Psoas muscle (tissue), 8 donors: ENCODE data around the gene CA5A. TPM values are rescaled to one million over a fixed set of nuclear protein-coding genes. Genes with fewer than 3 reads are reported as not detected.

ENCODE experiments used
- ATAC-seq, 4 donors: fragments of 200-7000 bp; cut with Tn5 transposase; one replicate each; pipeline ENCODE4 v1.9.1; 2020; ENCODE audit warnings: moderate library complexity in 3 of 4, mild to moderate bottlenecking in 2 of 4
- DNase-seq, 2 donors: peaks; one replicate each; pipeline ENCODE4 v3.0.0-alpha.2; 2020
- H3K27ac ChIP-seq: fragments of 200-600 bp; one replicate; pipeline ENCODE4 v1.8.0; 2022
- H3K27me3 ChIP-seq, 3 donors: fragments of 200-600 bp in 1 of 3; one replicate each; pipeline versions ENCODE4 v1.6.1 to v1.8.0; 2013 to 2022; ENCODE audit warnings: low read length in 2 of 3, mild to moderate bottlenecking in 2 of 3, moderate library complexity in 1 of 3; ENCODE audit not compliant: insufficient read depth in 3 of 3
- H3K36me3 ChIP-seq, 2 donors: fragments of 200-600 bp in 1 of 2; one replicate each; pipeline versions ENCODE4 v1.6.1 to v1.8.0; 2013 to 2022; ENCODE audit warnings: low read depth in 1 of 2, mild to moderate bottlenecking in 1 of 2, moderate library complexity in 1 of 2; ENCODE audit not compliant: insufficient read depth in 1 of 2
- H3K4me1 ChIP-seq: fragments of 200-600 bp; one replicate; pipeline ENCODE4 v1.8.0; 2022
- H3K4me3 ChIP-seq: fragments of 200-600 bp; one replicate; pipeline ENCODE4 v1.8.0; 2022; ENCODE audit warnings: mild to moderate bottlenecking
- H3K9me3 ChIP-seq: fragments of 200-600 bp; one replicate; pipeline ENCODE4 v1.8.0; 2022
- CTCF ChIP-seq: fragments of 200-600 bp; IDR thresholded peaks from one replicate; pipeline ENCODE4 v1.8.0; 2022; ENCODE audit warnings: antibody characterized with exemption
- WGBS, 3 donors: extraction: QIAGEN DNeasy Blood & Tissue Kit; methylation state at CpG; one replicate each; pipeline versions ENCODE4 v1.1.6 to v1.1.7; 2013; 5-methylcytosine and 5-hydroxymethylcytosine counted together
- intact Hi-C, 2 donors: fragments of 100-400 bp; cut with DNase I; formaldehyde crosslinking; loops; one replicate each; pipeline versions ENCODE4 v1.11.0 to v1.14.2; 2022
- polyA plus RNA-seq, 3 donors: library from polyadenylated mRNA; stranded (reverse); fragments of 200-250 nt; gene quantifications; one replicate each; pipeline ENCODE4 v1.2.3, GENCODE V29; 2013
- total RNA-seq, 4 donors: library from RNA; stranded (reverse); fragmentation: NEBNext Ultra II Directional in 2 of 4; extraction: Animal tissue kit (Norgen Biotek cat#: 25700) in 2 of 4; gene quantifications; one replicate each; pipeline versions ENCODE4 v1.2.1 to v1.2.4, GENCODE V29; 2021 to 2023
- donor health status: healthy with polysubstance abuse.
- donor health status: DM: no; HTN: no; CAD: no; lungs with moderate emphysema.
- donor health status: Bipolar disorder and iron deficiency.
- donor health status: healthy.
- donor health status: DM: yes; HTN: yes; CAD: no.
- donor health status: DM: no; HTN: no; CAD: no.
- donor health status: DM: no; HTN: no; CAD: no.
- donor health status: DM: yes; HTN: yes; CAD: no.

CA5A gene
- total and polyA plus RNA-seq, 7 donors = 0.12 TPM; not detected in 6

- H3K9me3 ChIP-seq = no peaks in the 10 kb centered on the region
- DNase-seq = no peak
- TF ChIP-seq CTCF = no peak
- H3K27me3 ChIP-seq = no peaks in the 10 kb centered on the region
- peak overlapping the region; percentile 65 for H3K27ac ChIP-seq
- peaks cover 24% of the 10 kb centered on the region for H3K4me1 ChIP-seq
- ATAC-seq = no peak
- H3K4me3 ChIP-seq = no peak overlapping the region
- 77 to 84% (median 78%) methylated on average over 19 of the region's 19 CpGs for WGBS, 3 donors
- intact Hi-C loops = no loop called here
- no peaks in the 10 kb centered on the region for H3K36me3 ChIP-seq
Measured at GRCh38 chr16:87964049-87964659, 27.8 kb upstream of the CA5A start.

GRCh38 chr16:87963400-87963799 is 27.1 kb upstream of the CA5A start:
- H3K27me3 ChIP-seq = no peaks in the 10 kb centered on the region
- H3K36me3 ChIP-seq = no peaks in the 10 kb centered on the region
- intact Hi-C loops = no loop called here
- no peak overlapping the region for H3K4me3 ChIP-seq
- ATAC-seq (peak in 3 of 4 donors; percentile 47 to 53 (median 51)), DNase-seq (no peak)
- H3K9me3 ChIP-seq = no peaks in the 10 kb centered on the region
- 72 to 78% (median 77%) methylated on average over 9 of the region's 9 CpGs for WGBS, 3 donors
- H3K4me1 ChIP-seq = peaks cover 27% of the 10 kb centered on the region
- no peak for TF ChIP-seq CTCF
- H3K27ac ChIP-seq = peak overlapping the region; percentile 65

- no peak for ATAC-seq
- H3K4me1 ChIP-seq = peaks cover 23% of the 10 kb centered on the region
- no peak for TF ChIP-seq CTCF
- H3K27ac ChIP-seq = no peak overlapping the region
- H3K27me3 ChIP-seq = no peaks in the 10 kb centered on the region
- intact Hi-C loops = no loop called here
- DNase-seq = no peak
- H3K4me3 ChIP-seq = no peak overlapping the region
- 68 to 75% (median 71%) methylated on average over 4 of the region's 4 CpGs for WGBS, 3 donors
- H3K36me3 ChIP-seq = peaks cover 0 to 11% of the 10 kb centered on the region in 2 donors
- H3K9me3 ChIP-seq = no peaks in the 10 kb centered on the region
Measured at GRCh38 chr16:87961623-87962022, 25.3 kb upstream of the CA5A start.

GRCh38 chr16:87960852-87961251 is 24.5 kb upstream of the CA5A start:
- Histone ChIP-seq H3K27ac (no peak overlapping the region), H3K36me3 (peaks cover 0 to 11% of the 10 kb centered on the region in 2 donors), H3K9me3 (no peaks in the 10 kb centered on the region), H3K27me3 (no peaks in the 10 kb centered on the region), H3K4me1 (peaks cover 15% of the 10 kb centered on the region), H3K4me3 (no peak overlapping the region)
- WGBS, 3 donors = 73 to 77% (median 73%) methylated on average over 8 of the region's 8 CpGs
- ATAC-seq (no peak), DNase-seq (no peak)
- intact Hi-C loops = no loop called here
- TF ChIP-seq CTCF = no peak

GRCh38 chr16:87960296-87960695 is 24.0 kb upstream of the CA5A start:
- DNase-seq (no peak), ATAC-seq (no peak)
- WGBS, 3 donors = 55 to 68% (median 57%) methylated on average over 5 of the region's 5 CpGs
- peaks cover 0 to 11% of the 10 kb centered on the region in 2 donors for H3K36me3 ChIP-seq
- no peaks in the 10 kb centered on the region for H3K9me3 ChIP-seq
- no peak overlapping the region for H3K27ac ChIP-seq
- no peak for TF ChIP-seq CTCF
- H3K4me3 ChIP-seq = no peak overlapping the region
- H3K27me3 ChIP-seq = no peaks in the 10 kb centered on the region
- H3K4me1 ChIP-seq = peaks cover 18% of the 10 kb centered on the region
- intact Hi-C loops = no loop called here
